Fibroblast of skin of back (primary cell): ENCODE data around the gene UROS.
A peak's percentile ranks its signal among the peaks of the same experiment; 100 is the strongest.

Experiments
- DNase-seq: peaks from one replicate; pipeline ENCODE4 v3.0.0-alpha.2; 2013

Gene UROS

DNA sequence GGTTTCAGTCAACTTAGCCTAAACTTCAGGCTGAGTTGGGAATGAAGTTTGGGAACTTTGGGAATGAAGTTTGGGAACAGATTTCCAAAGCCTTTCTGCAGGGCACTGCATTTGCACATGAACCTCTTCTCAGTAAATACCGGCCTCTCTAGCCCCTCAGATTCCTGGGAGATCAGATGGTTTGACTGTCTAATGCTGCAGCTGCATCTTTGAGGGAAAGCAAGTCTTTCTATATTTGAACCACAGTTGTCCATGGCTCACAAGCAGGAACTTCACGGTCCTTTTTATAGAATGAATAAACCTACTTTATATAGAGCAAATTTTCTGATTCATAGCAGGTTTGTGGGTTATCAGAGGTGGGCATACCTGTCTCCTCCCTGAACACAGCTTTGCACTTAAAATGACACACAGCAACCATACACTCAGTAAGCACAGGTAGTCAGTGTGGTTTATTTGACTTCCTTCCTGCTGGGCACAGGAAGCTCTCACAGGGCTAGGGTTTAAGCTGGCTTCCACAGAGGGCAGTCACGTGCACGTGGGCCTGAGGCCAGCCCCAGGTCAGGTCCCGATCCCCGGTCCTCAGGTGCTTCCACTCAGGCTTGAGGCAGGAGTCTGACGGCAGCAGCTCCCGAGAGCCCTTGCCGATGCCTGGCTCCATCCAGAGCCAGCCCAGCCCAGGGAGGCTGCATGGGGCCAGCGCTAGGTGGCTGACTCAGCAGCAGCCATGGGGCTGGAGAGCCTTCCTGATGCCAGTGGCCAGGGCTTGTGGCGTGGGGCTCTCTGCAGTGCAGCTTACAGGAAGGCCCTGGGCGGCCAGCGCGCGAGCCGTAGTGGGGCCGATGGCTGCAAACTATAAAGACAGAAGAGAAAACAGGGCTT, 34.7 kb downstream of the UROS start:
- DNase-seq = no peak

DNA sequence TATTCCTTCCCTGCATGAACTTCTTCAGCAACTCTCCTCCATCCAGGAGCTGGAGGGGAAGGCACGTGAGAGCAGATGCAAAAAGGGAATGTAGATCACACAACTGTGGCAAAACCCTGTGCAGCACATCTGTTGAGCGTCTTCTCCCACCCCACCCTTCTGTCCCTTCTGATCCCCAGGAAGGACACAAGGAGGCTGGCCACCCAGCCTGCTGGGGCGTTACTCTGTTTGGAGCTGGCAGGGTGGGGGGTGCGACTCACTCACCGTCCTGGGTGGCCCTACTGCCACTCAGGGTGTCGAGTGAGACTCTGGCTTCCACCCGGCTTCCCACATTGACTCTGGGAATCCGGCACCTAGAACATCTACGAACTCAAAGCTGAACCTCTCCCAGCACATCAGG, 37.3 kb downstream of the UROS start:
- DNase-seq = no peak

DNA sequence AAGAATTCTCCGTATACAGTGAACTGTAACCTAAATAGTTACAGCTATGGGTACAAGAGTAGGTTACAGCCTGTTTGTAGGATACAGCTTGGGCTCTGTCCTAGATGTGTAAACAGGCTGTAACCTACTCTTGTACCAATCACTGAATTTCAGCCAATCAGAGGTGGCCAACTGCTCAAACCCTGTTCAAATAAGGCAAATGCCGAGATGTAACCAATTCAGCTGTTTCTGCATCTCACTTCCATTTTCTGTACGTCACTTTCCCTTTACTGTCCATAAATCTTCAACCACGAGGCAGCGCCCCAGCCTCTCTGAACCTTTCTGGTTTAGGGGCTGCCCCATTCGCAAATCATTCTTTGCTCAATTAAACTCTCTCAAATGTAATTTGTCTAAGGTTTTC, 39.1 kb downstream of the UROS start:
- DNase-seq = no peak

DNA sequence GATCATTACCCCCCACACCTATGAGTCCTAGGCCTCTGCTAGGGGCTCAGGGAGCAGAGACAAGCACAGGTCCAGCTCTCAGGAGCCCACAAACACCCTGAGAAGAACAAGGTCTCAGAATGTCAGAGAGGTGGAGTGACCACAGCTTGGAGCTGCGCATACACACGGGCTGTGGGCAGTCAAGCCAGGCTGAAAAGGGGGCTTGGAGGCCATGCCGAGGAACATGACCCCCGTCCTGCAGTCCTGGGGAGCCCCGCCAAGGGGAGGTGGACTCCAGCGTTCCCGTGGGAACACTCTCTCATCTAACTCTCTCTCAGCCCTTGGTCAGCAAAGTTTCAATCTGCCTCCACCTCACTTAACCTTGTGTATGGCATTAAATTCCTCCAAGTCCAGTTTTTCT, 39.6 kb downstream of the UROS start:
- no peak for DNase-seq

DNA sequence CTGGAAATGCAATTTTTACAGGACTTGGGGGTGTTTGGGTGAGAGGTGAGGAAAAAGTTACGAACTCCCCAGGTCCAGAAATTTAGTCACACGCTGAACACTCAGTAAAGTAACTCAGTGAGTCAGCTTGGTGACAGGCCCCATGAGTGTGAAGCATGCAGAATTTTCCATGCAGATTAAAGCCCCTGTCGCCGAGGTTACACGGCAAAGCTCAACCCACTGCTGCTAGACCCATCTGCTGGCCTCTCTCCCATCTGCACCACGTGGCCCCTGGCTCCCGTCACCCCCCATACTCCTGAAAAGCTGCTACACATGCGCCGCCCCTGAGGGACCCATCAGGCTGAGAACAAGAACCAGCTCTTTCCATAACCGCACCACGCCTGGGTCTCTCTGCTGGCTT, 40.4 kb downstream of the UROS start:
- peak; percentile 12 for DNase-seq

- DNase-seq = no peak
Observed at GRCh38 chr10:125782054-125782453, 41.0 kb downstream of the UROS start.

DNA sequence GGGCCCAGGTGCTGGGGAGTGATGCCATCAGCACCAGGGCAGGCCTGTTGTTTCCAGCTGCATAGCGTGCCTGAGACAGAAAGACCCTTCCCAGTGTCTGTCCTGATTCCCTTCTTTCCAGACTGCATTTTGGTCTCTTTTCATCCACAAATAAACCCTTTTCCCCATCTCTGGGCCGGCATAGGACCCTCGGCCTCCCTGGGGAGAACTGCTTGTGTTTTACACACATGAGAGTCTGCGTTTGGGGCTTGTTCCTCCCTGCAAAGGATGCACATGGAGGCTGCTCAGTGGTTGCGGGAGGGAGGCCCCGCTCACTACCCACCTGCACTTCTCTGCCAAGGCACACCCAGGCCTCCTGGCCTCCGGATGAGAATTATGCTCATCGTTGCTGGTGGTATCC, 41.7 kb downstream of the UROS start:
- no peak for DNase-seq

DNA sequence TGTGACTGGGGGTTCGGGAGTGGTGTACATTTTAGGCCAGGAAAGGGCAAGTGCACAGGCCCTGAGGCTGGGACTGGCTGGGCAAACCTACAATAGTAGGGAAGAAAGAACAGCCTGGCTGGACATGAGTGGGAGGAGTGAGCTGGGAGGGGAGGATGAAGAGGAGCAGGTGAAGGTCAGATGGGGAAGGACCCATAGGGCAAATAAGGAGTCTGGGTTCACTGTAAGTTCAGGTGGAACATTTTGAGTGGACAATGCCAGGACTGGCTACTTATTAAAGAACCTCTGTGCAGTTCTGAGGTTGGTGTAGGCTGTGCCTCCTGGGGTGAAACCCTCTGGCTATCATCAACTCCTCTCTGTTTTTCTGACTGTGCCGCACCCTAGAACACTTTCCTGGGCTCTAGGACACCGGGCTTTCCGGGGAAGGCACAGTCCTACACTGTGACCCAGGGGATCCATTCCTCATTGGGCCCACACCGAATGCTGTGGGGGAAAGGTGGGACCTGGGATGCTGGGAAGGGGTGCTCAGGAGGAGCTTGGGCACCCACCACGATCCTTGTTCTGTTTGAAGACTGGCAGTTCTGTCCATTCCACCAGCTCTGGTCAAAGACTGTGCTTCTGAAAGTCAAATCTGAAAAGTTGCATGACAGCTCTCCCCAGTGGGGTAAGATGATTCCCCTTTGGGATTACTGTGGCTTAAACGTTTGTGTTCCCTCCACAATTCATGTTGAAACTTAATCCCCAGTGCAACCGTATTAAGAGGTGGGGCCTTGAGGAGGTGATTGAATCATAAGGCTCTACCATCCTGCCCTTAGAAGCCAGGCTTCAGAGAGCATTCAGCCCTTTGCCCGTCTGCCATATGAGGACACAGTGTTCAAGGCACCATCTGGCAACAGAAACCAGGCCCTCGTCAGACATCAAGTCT, 43.4 kb downstream of the UROS start:
- DNase-seq = no peak

- no peak for DNase-seq
Observed at GRCh38 chr10:125778556-125778955, 44.5 kb downstream of the UROS start.

DNA sequence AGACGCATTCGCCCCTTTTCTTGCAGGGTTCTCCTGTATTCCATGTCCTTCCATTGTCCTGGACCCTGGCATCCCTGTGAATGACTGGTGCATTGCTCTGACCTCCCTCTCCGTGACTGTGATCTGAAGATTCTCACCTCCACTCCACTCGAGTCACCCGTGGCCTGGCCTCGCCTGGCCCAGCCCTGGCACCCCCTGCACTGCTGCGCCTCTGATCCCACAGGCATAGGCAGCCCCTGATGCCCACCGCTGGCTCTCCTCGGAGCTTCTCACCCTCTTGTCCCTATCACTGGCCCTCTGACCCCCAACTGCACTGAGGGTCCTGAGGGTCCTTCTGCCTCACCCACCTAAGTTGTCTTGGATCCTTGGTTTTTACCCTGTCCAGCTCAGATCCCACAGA, 45.3 kb downstream of the UROS start:
- DNase-seq = no peak

DNA sequence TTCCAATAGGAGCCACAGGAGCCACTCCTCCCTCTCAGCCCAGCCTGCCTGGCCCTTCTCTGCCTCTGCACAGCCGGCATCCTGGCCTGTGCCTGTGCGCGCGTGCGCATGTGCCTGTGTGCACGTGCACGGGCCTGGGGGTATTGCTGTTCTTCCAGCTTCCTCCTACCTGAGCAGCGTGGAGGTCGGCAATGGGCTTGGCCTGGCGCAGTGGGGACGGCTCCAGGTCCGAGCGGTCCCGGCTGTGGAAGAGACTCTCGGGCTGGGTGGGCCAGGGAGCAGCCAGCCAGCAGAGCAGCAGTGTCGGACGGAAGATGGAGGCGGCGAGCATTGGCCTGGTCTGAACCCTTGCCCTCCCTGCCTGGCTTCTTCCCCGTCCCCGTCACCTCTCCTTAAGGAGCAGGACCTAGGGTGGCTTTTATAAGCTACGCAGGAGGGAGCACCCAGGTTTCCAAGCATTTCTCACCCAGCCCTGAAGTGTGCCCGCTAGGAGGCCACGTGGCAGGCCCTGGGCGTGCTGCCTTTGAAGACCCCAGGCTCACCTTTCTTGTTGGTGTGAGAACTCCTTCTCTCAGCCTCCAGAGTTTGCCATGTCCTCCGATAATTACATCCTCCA, 47.5 kb downstream of the UROS start, which contains the start of gene MMP21:
TSS of gene MMP21 (minus strand) at position 331 of the 616 bp plus-strand sequence. CDS start at position 331, 0 bp downstream.
- no peak for DNase-seq

- DNase-seq = no peak
Observed at GRCh38 chr10:125774581-125775191, 48.4 kb downstream of the UROS start.

- DNase-seq = no peak
Observed at GRCh38 chr10:125773687-125774543, 49.1 kb downstream of the UROS start.

DNA sequence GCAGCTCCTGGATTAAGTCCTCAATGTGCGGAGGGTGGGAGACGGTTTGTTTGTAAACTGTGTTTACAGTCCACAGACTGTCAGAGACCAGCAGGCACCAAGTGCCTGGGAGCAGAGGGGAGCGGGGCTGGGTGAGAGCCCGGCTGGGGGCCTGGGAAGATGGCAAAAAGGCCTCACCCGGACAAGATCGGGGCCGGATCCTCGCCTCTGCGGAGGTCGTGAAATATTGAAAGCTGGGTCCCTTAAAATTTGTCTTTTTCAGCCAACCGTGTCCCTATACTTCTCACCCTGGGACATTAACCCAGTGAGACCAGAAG, 50.2 kb downstream of the UROS start:
- no peak for DNase-seq

DNA sequence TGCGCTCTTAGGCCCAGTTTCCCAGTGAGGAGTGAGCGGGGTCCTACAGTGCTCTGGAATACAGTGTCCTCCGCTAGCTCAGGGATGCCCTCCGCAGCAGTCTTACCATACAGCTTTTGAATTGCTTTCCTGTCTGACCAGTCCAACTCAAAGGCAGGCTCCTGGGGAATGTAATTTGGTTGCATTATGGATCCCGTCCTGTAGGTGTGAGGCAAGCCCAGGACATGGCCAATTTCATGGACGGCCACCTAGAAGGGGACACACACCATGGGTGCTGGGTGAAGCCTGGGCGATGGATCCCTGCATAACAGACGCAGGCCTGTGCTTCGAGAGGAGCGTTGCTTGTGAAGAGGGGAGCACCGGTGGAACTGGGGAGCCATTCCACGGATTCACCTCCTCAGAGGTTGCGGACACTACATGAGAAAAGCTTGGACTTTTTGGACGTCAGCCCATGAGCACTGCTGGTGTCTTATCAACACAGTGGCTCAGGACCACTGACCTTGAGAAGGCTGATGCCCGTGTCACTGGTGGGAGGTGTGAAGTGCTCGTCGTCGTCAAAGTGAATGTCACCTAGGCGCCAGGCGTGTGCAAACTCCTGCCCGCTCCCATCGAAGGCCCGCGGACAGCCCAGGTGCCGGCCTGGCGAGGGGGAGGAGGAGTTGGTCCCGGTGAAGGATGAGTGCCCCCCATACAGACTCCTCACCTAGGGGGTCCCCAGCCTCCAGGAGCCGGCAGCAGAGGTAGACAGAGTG, 50.8 kb downstream of the UROS start:
- no peak for DNase-seq

- DNase-seq = no peak
Observed at GRCh38 chr10:125770844-125771243, 52.2 kb downstream of the UROS start.

DNA sequence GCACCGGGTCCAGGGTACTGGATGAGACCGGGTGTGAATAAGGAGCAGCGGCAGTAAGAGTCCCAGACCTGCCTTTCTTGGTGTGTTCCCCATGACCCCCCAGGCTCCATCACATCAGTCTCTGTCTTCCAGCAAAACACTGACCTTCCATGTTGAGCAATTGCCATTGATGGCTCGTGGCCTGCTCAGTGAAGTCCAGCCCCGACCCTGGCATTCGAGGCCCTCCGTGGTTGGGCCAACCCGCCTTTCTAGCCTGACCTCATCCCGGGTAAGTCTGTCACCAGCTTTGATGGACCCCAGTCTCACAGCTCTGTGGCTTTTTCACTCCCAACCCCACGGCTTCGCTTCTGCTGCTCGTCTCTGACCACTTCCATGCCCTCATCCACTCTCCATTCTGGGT, 53.9 kb downstream of the UROS start:
- DNase-seq = no peak

GRCh38 chr10:125768219-125768855, 54.7 kb downstream of the UROS start:
- peak; percentile 27 for DNase-seq

DNA sequence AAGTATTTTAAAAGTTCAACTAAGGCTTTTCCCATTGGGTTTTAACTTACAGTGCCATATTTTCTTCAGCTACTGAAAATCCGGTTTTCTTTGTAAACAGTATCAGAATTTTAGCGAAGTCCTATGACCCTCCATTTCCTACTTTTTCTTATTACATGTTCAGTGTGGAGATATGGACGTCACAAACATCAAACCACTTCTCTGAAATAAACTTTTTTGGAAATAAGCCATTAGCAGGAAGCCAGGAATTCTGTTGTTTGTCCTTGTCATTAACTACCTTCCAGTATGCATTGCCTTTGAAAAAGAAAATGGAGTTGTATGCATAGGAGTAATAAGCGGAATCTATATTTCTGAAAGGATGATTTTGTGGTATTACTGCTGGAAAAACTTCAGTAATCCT, 56.5 kb downstream of the UROS start:
- DNase-seq = no peak

- DNase-seq = no peak
Observed at GRCh38 chr10:125765835-125766234, 57.2 kb downstream of the UROS start.
